GM06990 (cell line): ENCODE data around the gene NHLRC2.

Source experiments
- DNase-seq: peaks from one replicate; pipeline ENCODE4 v3.0.0-alpha.2; 2011; ENCODE audit not compliant: insufficient read length; ENCODE audit errors: extremely low read depth
- H3K27me3 ChIP-seq: replicated peaks from 2 replicates; pipeline ENCODE4 v1.6.0; 2011; ENCODE audit warnings: low read length; ENCODE audit not compliant: control insufficient read depth, insufficient read depth
- H3K36me3 ChIP-seq: 2 replicates; pipeline ENCODE4 v1.5.1; 2011; ENCODE audit warnings: low read length; ENCODE audit not compliant: control insufficient read depth, insufficient read depth
- H3K4me3 ChIP-seq: replicated peaks from 2 replicates; pipeline ENCODE4 v1.5.1; 2011; ENCODE audit warnings: low read depth, mild to moderate bottlenecking, control low read depth, low read length
- TF ChIP-seq, protein P1 (sequence below): IDR thresholded peaks from 2 replicates; pipeline ENCODE4 v1.5.1; 2011; ENCODE audit warnings: low read length, control low read depth, mild to moderate bottlenecking, inconsistent platforms; ENCODE audit not compliant: insufficient read depth, poor library complexity, severe bottlenecking

NHLRC2 gene

DNA sequence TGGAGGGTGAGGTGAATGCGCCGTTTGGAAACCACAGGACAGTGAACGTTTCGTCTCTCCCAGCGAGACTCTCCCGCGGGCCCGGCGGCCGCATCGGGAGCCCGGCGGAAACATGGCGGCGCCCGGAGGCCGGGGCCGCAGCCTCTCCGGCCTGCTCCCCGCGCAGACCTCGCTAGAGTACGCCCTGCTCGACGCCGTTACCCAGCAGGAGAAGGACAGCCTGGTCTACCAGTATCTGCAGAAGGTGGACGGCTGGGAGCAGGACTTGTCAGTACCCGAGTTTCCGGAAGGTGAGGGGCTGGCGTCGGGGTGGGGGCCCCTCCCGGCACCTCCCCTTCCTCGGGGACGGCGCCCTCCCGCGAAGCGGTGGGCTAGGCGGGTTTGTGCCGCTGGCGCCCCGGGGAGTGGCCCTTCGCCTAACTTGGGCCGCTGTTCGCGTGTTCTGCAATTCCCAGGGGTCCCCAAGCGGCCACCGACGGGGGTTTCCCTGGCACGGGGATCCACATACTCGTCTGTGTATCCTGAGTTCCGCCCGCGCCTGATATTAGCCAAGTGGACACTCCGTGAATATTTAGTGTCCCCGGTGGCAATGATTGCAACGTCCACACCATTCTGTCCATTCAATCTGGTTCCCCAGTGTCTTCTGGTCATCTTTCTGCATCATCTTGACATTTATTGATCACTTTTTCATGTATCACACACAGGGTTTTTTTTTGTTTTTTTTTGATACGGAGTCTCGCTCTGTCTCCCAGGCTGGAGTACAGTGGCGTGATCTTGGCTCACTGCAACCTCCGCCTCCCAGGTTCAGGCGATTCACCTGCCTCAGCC is 514 bp downstream of the NHLRC2 start:
- no peaks in the 10 kb centered on the region for H3K27me3 ChIP-seq
- DNase-seq = peak; percentile 81
- peak overlapping the region; percentile 91 for H3K4me3 ChIP-seq
- TF ChIP-seq, protein P1, sequence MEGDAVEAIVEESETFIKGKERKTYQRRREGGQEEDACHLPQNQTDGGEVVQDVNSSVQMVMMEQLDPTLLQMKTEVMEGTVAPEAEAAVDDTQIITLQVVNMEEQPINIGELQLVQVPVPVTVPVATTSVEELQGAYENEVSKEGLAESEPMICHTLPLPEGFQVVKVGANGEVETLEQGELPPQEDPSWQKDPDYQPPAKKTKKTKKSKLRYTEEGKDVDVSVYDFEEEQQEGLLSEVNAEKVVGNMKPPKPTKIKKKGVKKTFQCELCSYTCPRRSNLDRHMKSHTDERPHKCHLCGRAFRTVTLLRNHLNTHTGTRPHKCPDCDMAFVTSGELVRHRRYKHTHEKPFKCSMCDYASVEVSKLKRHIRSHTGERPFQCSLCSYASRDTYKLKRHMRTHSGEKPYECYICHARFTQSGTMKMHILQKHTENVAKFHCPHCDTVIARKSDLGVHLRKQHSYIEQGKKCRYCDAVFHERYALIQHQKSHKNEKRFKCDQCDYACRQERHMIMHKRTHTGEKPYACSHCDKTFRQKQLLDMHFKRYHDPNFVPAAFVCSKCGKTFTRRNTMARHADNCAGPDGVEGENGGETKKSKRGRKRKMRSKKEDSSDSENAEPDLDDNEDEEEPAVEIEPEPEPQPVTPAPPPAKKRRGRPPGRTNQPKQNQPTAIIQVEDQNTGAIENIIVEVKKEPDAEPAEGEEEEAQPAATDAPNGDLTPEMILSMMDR = no peak
- H3K36me3 ChIP-seq = no peaks in the 10 kb centered on the region

DNA sequence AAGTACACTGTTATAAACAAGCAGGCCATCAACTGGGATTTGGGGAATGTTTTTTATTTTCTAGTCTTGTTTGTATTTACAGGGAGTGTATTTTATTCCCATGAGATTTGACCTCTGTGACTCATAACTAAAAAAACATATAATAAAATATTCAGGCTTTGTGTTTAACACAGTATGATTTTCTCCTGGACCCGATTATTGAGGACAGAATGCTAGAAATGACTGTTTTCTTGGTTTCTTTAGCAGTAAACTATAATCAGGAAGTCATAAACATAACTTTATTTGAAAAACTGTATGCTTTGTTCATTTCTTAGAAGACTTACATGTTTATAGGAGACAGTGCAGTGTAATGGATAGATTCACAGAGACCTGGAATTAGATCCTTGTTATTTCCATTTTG is 2.1 kb downstream of the NHLRC2 start:
- H3K4me3 ChIP-seq = peak overlapping the region; percentile 91
- TF ChIP-seq, protein P1 = no peak
- DNase-seq = peak; percentile 30
- H3K27me3 ChIP-seq = no peaks in the 10 kb centered on the region
- H3K36me3 ChIP-seq = peaks cover 1% of the 10 kb centered on the region

DNA sequence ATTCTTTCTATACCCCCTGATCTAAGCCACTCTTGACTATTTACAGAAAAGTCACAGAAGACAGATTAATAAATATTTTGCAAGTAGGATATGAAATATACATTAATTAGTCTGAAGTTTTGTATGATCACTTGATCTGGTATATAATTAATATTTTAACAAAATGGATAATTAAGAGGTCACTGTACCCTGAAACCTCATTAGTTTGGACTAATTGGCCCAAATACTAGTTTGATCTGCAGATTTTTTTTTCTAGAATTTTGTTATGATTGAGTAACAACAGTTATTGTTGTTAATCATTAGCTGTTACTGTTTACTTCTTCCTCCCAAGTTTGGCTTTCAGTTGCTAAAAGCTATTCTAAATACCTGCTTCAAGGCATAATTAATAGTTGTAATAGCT is 2.7 kb downstream of the NHLRC2 start:
- Histone ChIP-seq H3K27me3 (no peaks in the 10 kb centered on the region), H3K4me3 (peak overlapping the region; percentile 19; the same call in 1 of the 2 replicates)

DNA sequence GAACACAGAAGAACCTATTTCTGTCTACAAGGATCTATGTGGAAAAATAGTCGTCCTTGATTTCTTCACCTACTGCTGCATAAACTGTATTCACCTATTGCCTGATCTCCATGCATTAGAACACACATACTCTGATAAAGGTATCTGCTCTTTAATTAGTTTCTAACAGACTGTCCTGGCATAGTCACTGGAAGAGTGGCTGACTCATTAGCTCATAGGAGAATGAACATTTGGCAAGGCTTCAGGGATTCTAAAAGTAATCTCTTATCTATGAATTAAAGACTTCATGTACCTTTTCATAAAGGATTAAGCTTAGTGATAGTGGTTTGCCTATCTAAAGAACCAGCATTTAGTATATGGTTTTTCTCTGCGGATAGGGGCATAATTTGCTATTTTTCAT is 4.1 kb downstream of the NHLRC2 start:
- TF ChIP-seq, protein P1 = no peak
- no peak overlapping the region for H3K4me3 ChIP-seq
- peaks cover 1% of the 10 kb centered on the region for H3K36me3 ChIP-seq
- H3K27me3 ChIP-seq = no peaks in the 10 kb centered on the region
- no peak for DNase-seq

More for the DNA sequence above, 2.7 kb downstream of the NHLRC2 start:
- H3K36me3 ChIP-seq = peaks cover 1% of the 10 kb centered on the region
- TF ChIP-seq, protein P1 = no peak
- DNase-seq = no peak

DNA sequence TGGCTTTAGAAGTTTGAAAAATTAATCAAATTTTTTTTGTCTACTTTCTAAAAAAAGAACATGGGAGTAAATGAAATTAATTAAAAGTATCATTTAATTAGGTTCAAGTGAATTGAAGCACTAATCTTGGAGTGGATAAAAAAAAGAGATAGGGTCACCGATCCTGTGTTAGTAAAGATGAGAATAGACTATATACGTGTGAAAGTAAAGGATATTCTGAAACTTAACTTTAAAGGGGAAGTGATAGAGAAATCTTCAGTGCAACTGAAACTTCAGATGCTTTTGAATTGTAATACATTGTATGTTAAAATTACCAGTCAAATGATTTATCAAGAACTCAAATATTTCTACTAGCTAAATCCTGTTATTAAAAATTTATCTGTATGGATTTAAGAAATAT is 4.8 kb downstream of the NHLRC2 start:
- H3K4me3 ChIP-seq = no peak overlapping the region; the same call in 1 of the 2 replicates
- peaks cover 1% of the 10 kb centered on the region for H3K36me3 ChIP-seq
- peak; percentile 22 for DNase-seq
- TF ChIP-seq, protein P1 = no peak
- H3K27me3 ChIP-seq = no peaks in the 10 kb centered on the region
